GM23248 (cell line): ENCODE data around the gene B3GALT5.

Experiments
- EZH2 ChIP-seq: fragments of 200-600 bp; sonication (generic); IDR thresholded peaks from 2 replicates; pipeline ENCODE4 v1.6.1; 2018; ENCODE audit warnings: antibody characterized with exemption, mild to moderate bottlenecking; ENCODE audit not compliant: insufficient read depth, poor library complexity, severe bottlenecking
- EZH2phosphoT487 ChIP-seq: fragments of 200-600 bp; sonication (generic); IDR thresholded peaks from 2 replicates; pipeline ENCODE4 v1.6.1; 2018; ENCODE audit warnings: antibody characterized with exemption, moderate library complexity, mild to moderate bottlenecking, low read depth; ENCODE audit not compliant: insufficient read depth

DNA sequence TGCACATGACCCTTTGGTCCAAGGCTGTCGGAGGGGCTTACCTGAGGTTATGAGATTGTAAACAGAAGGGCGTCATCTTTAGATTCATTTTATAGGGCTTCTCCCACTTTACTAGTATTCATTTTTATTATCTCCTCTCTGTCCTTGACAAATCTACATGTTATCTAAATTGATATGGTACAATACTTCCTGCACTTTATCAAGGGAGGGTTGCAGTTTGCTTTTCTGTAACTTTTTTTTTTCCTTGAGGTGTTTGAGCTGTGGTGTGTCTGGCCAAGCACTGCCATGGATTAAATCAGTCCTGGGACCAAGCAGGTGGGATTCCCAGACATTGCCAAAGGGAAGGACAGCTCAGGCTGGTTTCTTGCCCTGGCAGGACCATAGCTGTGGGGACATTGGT lies 32.0 kb upstream of the B3GALT5 start:
- TF ChIP-seq EZH2 (no peak), EZH2phosphoT487 (no peak)
